ENCODE measurements around the gene IQSEC1.
"Not testable (repeated sequence)": the region's sequence is repeated elsewhere in the genome, so short reads cannot be mapped to it uniquely, and the experiment has no call there.

Gene IQSEC1

DNA sequence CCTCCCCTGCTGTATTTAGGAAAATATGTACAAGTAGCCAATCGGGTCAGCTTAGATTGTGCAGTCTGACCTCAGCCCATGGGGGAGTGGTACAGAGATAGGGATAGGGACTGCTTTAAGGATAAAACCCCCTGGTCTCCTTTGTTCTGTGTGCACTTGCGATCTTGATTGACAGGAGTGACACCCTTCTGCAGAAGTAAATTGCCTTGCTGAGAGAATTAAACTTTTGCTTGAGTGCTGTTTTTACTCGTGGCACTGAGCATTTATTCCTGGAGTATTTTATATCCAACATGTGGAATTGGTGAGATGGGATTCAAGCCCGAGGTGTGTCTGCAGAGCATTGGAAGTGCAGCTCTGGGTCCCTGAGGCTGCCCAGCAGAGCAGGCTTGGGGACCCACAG lies 208.0 kb downstream of the IQSEC1 start:
- no peak for DNase-seq (ENCODE audit: low read depth)
- H3K4me3 ChIP-seq (ENCODE audit: low read depth, low read length) = no peak overlapping the region
- TF ChIP-seq, protein P1, sequence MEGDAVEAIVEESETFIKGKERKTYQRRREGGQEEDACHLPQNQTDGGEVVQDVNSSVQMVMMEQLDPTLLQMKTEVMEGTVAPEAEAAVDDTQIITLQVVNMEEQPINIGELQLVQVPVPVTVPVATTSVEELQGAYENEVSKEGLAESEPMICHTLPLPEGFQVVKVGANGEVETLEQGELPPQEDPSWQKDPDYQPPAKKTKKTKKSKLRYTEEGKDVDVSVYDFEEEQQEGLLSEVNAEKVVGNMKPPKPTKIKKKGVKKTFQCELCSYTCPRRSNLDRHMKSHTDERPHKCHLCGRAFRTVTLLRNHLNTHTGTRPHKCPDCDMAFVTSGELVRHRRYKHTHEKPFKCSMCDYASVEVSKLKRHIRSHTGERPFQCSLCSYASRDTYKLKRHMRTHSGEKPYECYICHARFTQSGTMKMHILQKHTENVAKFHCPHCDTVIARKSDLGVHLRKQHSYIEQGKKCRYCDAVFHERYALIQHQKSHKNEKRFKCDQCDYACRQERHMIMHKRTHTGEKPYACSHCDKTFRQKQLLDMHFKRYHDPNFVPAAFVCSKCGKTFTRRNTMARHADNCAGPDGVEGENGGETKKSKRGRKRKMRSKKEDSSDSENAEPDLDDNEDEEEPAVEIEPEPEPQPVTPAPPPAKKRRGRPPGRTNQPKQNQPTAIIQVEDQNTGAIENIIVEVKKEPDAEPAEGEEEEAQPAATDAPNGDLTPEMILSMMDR (IDR thresholded peaks at IDR 0.05; ENCODE audit: insufficient read depth, low read depth, low read length, missing control alignments) = no peak

DNA sequence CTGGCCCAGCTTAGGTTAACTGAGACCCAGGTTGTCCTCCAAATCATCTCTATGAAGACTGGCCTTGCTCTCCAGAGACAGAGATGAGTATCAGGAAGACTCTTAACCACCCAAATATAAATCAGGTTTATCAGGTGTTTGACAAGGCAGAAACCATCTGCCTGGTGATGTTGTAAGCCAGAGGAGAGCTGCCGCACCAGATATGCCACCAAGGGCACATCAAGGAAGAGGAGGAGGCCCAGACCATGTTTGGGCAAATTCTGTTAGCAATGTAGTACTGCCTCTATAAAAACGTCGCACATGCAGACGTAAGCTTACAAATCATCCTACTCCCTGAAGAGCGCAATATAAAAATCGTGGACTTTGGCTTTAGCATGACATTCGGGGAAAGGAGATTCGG lies 210.8 kb downstream of the IQSEC1 start:
- TF ChIP-seq, protein P1 (IDR thresholded peaks at IDR 0.05; ENCODE audit: insufficient read depth, low read depth, low read length, missing control alignments) = no peak
- H3K4me3 ChIP-seq (ENCODE audit: low read depth, low read length) = no peak overlapping the region
- no peak for DNase-seq (ENCODE audit: low read depth)

DNA sequence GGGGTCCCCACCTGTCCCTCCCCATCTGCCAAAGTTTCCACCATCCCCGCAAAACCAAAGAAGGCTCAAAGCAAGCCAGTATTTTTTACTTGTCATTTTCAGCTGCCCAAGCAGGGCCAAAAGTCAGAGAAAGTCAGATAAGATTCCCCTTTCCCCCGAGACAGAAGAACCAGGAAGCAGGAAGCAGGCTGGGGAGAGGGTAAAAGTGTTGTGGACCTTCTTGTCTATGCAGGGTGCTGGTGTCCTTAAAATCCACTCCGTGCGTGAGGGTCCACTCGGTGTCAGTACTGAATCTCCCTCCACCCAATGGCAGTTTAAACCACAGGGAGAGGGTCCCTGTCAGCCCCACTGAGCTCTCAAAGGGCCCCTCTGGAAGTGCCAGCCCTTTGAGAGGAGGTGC lies 211.6 kb downstream of the IQSEC1 start:
- TF ChIP-seq, protein P1 (IDR thresholded peaks at IDR 0.05; ENCODE audit: insufficient read depth, low read depth, low read length, missing control alignments) = no peak
- no peak for DNase-seq (ENCODE audit: low read depth)
- H3K4me3 ChIP-seq (ENCODE audit: low read depth, low read length) = no peak overlapping the region

DNA sequence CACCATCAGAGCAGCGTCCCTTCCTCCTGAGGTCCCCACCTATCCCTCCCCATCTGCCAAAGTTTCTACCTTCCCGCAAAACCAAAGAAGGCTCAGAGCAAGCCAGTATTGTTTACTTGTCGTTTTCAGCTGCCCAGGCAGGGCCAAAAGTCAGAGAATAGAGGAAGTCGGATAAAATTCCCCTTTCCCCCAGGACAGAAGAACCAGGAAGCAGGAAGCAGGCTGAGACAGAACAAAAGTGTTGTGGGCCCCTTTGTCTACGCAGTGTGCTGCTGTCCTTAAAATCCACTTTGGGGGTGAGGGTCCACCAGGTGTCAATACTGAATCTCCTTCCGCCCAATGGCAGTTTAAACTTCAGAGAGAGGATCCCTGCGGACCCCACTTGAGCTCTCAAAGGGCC lies 213.4 kb downstream of the IQSEC1 start:
- no peak overlapping the region for H3K4me3 ChIP-seq (ENCODE audit: low read depth, low read length)
- TF ChIP-seq, protein P1 (IDR thresholded peaks at IDR 0.05; ENCODE audit: insufficient read depth, low read depth, low read length, missing control alignments) = no peak
- DNase-seq (ENCODE audit: low read depth) = no peak

DNA sequence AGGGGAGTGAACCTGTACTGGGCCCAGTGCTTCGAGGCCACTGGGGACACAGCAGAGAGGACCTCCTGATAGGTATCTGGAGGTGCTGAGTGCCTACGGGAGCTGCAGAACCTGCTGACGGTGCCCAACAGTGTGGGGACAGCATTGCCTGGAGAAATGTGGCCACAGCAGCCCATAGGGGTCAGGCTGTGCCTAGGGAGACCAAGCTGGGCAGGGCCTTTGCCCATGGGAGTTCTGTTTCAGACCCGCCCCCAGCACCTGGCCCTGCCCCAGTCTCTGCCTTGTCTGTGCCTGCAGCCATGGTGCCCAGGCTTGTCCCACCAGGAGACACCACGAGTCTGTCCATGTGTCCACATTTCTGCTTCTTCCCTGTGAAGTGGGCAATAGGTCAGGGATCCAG lies 216.6 kb downstream of the IQSEC1 start:
- TF ChIP-seq, protein P1 (IDR thresholded peaks at IDR 0.05; ENCODE audit: insufficient read depth, low read depth, low read length, missing control alignments) = no peak
- DNase-seq (ENCODE audit: low read depth) = no peak
- H3K4me3 ChIP-seq (ENCODE audit: low read depth, low read length) = no peak overlapping the region

DNA sequence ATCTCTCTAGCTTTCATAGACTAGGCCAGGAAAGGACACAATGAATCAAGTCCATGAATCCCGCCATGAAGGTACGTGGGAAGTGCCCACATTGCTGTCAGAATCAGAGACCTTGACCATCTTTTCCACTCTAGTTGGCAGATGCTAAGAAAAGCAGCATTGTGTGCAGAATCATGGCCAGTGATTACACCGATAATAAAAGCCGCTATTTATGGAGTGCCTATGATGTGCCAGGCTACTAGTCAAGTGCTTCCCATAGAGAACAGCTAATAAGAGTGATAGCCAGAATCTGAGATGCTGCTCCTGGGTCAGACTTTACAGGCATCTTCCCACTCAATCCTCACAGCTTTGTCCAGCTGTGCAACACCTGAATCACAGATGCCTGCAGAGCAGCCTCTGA lies 218.7 kb downstream of the IQSEC1 start:
- DNase-seq (ENCODE audit: low read depth) = no peak
- H3K4me3 ChIP-seq (ENCODE audit: low read depth, low read length) = no peak overlapping the region
- TF ChIP-seq, protein P1 (IDR thresholded peaks at IDR 0.05; ENCODE audit: insufficient read depth, low read depth, low read length, missing control alignments) = no peak

DNA sequence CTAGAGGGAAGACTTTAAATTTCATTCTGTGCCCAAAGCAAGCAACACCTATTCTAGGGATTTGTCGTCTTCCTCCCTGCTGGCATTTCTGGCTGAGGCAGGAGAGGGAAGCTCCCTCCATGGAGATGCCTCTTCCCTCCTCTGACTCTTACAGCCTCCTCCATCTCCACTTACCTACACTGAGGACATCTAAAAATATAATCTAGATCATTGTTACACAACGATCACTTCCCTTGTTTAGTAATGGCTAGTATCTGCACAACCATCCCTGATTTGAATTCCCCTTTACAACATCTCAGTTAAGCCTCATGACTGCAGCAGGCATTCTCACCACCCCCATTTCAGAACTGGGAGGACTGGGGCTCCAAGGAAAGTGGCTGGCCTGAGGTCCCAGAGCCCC lies 219.4 kb downstream of the IQSEC1 start:
- H3K4me3 ChIP-seq (ENCODE audit: low read depth, low read length); DNase-seq (ENCODE audit: low read depth): not testable (repeated sequence)

All from GM12865 (cell line).